ENCODE measurements around the gene CRYBA2. TPM values are rescaled to one million over a fixed set of nuclear protein-coding genes. Genes with fewer than 3 reads are reported as not detected.

CRYBA2 gene
- polyA plus RNA-seq, 2 of the 4 experiments (the other 2 are of a cell fraction) = not detected

DNA sequence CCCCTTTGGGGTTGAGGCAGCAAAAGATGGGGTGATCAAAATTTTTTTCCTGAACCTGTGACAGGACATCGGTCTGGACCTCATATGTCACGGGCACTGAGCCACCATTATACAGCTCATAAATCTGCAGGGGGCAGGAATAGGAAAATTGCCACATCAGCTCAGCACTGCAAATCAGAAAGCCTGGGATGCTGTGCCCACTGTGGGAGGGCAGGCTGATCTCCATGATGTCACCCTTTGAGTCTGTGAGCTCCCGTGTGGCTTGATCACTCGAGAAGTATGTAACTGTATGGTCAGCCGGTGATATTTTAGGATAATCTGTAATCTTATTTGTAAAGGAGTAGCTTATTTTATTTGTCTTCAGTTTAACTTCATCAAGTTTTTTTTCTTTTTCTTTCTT lies 17.7 kb upstream of the CRYBA2 start:
- DNase-seq (ENCODE audit: low read depth in 1 of 2, low spot score in 1 of 2) (no peak), FAIRE-seq (no peak), ATAC-seq (no peak)
- Histone ChIP-seq H3K4me2 (no peak overlapping the region), H3K4me1 (no peaks in the 10 kb centered on the region), H3K4me3 (no peak overlapping the region), H3K9me3 (no peaks in the 10 kb centered on the region), H3K27ac (no peak overlapping the region)
- CTCF ChIA-PET = interaction anchor here (0.7 to 2.9 kb wide), 15 partner anchors 9 to 220 kb away, joined by 3 to 20 read pairs (median 5); no protein-coding TSS in a partner anchor
- TF ChIP-seq JUNB (IDR thresholded peaks at IDR 0.05) (no peak), CBX2 (IDR thresholded peaks at IDR 0.05; ENCODE audit: borderline replicate concordance, low read depth) (no peak), EHF (CRISPR knock-in tag; IDR thresholded peaks at IDR 0.05) (no peak), NR3C1 (IDR thresholded peaks at IDR 0.05) (no peak), TP53 (CRISPR knock-in tag; IDR thresholded peaks at IDR 0.05) (no peak), FOSL2 (IDR thresholded peaks at IDR 0.05) (no peak), FOSL2 (CRISPR knock-in tag; IDR thresholded peaks at IDR 0.05) (no peak), CEBPB (IDR thresholded peaks at IDR 0.05) (no peak), ZFP36 (IDR thresholded peaks at IDR 0.05; ENCODE audit: borderline replicate concordance, partially characterized antibody) (no peak), HDAC2 (IDR thresholded peaks at IDR 0.05) (no peak), ZC3H11A (IDR thresholded peaks at IDR 0.05) (no peak), EHMT2 (IDR thresholded peaks at IDR 0.05; ENCODE audit: low read depth) (no peak), KDM5A (IDR thresholded peaks at IDR 0.05) (no peak)
- TF ChIP-seq, protein P1, sequence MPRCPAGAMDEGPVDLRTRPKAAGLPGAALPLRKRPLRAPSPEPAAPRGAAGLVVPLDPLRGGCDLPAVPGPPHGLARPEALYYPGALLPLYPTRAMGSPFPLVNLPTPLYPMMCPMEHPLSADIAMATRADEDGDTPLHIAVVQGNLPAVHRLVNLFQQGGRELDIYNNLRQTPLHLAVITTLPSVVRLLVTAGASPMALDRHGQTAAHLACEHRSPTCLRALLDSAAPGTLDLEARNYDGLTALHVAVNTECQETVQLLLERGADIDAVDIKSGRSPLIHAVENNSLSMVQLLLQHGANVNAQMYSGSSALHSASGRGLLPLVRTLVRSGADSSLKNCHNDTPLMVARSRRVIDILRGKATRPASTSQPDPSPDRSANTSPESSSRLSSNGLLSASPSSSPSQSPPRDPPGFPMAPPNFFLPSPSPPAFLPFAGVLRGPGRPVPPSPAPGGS (IDR thresholded peaks at IDR 0.05) = no peak
- TF ChIP-seq, protein P2, sequence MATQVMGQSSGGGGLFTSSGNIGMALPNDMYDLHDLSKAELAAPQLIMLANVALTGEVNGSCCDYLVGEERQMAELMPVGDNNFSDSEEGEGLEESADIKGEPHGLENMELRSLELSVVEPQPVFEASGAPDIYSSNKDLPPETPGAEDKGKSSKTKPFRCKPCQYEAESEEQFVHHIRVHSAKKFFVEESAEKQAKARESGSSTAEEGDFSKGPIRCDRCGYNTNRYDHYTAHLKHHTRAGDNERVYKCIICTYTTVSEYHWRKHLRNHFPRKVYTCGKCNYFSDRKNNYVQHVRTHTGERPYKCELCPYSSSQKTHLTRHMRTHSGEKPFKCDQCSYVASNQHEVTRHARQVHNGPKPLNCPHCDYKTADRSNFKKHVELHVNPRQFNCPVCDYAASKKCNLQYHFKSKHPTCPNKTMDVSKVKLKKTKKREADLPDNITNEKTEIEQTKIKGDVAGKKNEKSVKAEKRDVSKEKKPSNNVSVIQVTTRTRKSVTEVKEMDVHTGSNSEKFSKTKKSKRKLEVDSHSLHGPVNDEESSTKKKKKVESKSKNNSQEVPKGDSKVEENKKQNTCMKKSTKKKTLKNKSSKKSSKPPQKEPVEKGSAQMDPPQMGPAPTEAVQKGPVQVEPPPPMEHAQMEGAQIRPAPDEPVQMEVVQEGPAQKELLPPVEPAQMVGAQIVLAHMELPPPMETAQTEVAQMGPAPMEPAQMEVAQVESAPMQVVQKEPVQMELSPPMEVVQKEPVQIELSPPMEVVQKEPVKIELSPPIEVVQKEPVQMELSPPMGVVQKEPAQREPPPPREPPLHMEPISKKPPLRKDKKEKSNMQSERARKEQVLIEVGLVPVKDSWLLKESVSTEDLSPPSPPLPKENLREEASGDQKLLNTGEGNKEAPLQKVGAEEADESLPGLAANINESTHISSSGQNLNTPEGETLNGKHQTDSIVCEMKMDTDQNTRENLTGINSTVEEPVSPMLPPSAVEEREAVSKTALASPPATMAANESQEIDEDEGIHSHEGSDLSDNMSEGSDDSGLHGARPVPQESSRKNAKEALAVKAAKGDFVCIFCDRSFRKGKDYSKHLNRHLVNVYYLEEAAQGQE (IDR thresholded peaks at IDR 0.05) = no peak
- TF ChIP-seq, protein P3, sequence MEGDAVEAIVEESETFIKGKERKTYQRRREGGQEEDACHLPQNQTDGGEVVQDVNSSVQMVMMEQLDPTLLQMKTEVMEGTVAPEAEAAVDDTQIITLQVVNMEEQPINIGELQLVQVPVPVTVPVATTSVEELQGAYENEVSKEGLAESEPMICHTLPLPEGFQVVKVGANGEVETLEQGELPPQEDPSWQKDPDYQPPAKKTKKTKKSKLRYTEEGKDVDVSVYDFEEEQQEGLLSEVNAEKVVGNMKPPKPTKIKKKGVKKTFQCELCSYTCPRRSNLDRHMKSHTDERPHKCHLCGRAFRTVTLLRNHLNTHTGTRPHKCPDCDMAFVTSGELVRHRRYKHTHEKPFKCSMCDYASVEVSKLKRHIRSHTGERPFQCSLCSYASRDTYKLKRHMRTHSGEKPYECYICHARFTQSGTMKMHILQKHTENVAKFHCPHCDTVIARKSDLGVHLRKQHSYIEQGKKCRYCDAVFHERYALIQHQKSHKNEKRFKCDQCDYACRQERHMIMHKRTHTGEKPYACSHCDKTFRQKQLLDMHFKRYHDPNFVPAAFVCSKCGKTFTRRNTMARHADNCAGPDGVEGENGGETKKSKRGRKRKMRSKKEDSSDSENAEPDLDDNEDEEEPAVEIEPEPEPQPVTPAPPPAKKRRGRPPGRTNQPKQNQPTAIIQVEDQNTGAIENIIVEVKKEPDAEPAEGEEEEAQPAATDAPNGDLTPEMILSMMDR (IDR thresholded peaks at IDR 0.05) = no peak
- TF ChIP-seq, protein P4, sequence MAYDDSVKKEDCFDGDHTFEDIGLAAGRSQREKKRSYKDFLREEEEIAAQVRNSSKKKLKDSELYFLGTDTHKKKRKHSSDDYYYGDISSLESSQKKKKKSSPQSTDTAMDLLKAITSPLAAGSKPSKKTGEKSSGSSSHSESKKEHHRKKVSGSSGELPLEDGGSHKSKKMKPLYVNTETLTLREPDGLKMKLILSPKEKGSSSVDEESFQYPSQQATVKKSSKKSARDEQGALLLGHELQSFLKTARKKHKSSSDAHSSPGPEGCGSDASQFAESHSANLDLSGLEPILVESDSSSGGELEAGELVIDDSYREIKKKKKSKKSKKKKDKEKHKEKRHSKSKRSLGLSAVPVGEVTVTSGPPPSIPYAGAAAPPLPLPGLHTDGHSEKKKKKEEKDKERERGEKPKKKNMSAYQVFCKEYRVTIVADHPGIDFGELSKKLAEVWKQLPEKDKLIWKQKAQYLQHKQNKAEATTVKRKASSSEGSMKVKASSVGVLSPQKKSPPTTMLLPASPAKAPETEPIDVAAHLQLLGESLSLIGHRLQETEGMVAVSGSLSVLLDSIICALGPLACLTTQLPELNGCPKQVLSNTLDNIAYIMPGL (CRISPR knock-in tag; IDR thresholded peaks at IDR 0.05; ENCODE audit: borderline replicate concordance) = no peak
- TF ChIP-seq, protein P5, sequence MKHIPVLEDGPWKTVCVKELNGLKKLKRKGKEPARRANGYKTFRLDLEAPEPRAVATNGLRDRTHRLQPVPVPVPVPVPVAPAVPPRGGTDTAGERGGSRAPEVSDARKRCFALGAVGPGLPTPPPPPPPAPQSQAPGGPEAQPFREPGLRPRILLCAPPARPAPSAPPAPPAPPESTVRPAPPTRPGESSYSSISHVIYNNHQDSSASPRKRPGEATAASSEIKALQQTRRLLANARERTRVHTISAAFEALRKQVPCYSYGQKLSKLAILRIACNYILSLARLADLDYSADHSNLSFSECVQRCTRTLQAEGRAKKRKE (CRISPR knock-in tag; IDR thresholded peaks at IDR 0.05; ENCODE audit: low read depth) = no peak
- WGBS (ENCODE audit: missing lambda C conversion rate) = 64% methylated on average over 5 of the region's 5 CpGs
- POLR2A ChIA-PET = no interaction called here

All from A549 (cell line).